Measurements from ENCODE around the gene PRLHR.
"Not testable (repeated sequence)": the region's sequence is repeated elsewhere in the genome, so short reads cannot be mapped to it uniquely, and the experiment has no call there.

The PRLHR gene

DNA sequence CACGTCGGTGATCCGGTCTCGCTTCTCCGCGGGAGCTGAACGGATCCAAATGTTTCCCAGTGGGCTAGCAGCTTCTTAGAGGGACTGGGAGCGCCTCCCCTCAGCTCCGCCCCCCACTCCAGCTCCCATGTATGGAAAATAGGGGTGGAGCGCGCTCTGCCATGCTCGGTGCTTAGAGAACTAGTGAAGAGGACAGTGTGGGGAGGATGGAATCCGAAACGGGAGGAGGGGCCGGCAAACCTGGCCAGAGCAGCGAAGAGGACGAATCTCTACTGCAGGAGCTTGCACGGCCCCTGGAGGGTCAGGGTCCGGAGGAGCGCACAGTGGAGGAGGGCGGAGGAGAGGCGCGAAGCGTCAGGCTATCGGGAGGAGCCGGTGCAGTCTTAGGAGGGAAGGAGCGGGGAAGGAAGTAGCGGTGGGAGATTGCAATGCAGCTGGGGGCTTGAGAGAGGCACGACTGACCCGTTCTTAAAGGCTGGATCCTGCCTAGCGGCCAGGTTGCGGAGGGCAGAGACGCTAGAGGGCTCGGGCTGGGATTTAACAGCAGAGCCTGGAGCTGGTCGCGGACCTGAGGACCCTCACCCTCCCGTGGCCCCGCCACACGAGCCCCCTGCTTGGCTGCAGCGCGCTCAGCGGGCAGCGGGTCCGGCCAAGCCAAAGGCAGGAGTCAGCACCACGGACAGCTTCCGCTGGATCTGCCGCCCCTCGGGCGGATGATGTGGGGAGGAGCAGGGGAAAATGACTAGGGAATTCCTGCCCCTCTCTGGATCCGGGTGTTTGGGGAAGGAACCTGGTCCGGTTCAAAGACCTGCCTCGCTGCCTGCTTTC lies at the start of gene PRLHR:
PRLHR (minus strand) TSS at position 51 of the 828 bp plus-strand sequence. CDS start 404 bp downstream, outside the sequence.
- peak; percentile 89 for DNase-seq (ENCODE audit: low spot score)

DNA sequence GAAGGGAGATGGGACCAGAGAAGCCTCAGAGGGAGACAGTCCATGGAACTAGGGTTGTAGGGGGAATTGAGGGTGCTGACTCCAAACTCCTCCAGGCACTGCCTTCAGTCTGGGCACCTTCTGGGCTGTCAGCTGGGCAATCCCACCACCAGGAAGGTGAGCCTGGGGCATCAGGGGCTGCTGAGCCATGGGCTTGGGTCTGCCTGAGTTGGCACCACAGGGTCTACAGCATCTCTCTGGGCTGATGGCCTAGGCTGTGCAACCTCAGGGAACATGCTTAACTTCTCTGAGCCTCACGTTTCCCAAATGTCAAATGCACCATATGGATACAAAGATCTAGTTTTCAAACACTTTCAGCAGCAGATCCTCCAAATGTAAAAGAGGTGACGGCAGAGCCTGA lies 46.8 kb upstream of the PRLHR start:
- DNase-seq (ENCODE audit: low spot score): no peak

DNA sequence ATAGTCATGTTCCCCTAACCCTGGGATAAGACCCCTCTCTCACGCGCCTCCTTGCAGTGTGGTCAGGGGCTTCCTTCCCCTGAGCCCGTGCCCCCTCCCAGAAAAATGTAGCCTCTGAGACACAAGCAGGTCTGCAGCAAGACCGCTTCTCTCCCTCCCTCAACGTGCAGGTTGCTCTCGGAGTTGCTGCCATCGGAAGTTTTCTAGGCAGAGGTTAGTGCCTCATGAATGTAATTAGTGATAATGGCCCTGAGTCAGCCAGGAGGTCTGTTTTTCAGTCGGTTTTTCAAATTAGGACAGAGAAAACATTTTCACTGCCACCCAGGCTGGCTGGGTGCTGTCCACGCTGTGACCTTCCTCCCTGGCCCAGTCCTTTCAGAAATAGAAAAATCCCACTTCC lies 43.2 kb upstream of the PRLHR start:
- DNase-seq (ENCODE audit: low spot score): no peak

DNA sequence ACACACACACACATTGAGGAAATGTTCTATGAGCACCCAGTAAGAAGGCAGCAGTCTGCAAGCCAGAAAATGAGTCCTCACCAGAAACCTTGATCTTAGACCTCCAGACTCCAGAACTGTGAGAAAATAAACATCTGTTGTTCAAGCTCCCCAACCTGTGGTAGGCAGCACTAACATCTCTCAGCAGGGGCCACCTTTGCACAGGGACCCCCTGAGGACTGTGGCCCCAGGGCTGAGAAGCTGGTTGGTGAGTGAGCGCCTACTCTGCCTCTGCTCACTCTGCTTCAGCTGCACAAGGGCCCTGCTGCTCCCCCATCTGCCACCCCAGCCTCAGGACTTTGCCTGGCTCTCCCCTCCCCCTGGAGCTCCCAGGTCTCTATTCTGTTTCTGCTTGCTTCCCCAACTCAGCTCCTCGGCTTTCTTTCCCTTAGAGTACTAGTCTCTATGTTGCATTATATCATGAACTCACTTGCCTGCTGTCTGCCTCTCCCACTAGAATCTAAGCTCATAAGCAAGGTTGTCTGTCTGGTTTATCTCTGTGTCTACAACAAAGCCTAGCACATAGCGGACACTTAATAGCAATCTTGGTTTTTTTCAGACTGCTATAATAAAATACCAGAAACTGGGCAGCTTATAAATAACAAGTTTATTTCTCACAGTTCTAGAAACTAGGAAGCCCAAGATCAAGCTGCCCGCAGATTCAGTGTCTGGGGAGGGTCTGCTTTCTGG lies 40.4 kb upstream of the PRLHR start:
- DNase-seq (ENCODE audit: low spot score): no peak

DNA sequence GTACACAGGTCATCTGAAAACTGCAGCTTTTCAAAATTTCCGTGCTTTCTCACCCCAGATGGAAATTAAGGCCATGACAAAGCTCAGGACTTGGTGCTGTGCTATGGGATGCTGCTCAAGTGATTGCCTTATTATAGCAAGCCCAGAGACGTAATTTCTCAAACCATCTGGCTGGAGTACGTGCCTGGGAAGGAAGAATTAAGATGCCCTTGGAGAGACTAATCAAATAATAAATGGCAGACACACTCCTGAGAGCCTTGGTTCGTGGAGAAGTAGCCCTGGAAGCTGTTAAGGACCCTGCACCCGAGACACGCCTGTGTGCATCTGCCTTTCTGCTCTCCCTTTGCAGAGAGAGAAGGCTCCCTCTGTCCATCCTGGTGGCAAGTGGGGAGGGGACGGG lies 38.3 kb upstream of the PRLHR start:
- no peak for DNase-seq (ENCODE audit: low spot score)

DNA sequence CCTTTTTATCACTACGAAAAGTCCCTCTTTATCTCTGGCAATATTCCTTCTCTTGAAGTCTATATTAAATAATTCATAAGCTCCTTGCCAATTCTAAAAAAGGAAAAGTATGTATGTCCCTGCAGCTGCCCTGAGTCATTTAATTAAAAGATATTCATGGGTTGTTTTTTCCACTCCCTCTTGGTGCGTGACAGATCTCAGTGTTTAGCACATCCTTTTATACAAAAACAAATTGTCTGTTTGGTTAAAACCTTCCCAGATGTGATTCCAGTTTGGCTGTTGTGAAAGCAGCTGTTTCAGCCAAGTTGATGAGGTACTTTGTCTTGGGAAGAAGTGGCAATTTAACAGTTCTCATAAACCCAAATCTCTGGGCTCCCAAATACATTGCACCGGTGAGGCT lies 33.8 kb upstream of the PRLHR start:
- no peak for DNase-seq (ENCODE audit: low spot score)

DNA sequence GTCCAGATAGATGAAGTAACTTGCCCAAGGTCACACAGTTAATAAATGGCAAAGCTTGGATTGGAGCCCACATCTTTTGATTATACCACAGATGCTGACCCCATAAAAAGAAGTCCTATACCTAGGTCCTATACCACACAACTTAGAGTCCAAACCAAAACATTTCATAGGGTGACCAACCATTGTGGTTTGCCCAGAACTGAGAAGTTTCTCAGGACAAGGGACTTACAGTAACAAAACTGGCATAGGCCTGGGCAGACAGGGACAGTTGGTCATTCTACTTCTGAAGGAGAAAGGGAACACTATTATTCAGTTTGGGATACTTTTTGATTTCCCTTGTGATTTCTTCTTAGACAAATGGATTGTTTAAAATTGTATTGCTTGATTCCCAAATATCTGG lies 32.9 kb upstream of the PRLHR start:
- DNase-seq (ENCODE audit: low spot score): no peak

DNA sequence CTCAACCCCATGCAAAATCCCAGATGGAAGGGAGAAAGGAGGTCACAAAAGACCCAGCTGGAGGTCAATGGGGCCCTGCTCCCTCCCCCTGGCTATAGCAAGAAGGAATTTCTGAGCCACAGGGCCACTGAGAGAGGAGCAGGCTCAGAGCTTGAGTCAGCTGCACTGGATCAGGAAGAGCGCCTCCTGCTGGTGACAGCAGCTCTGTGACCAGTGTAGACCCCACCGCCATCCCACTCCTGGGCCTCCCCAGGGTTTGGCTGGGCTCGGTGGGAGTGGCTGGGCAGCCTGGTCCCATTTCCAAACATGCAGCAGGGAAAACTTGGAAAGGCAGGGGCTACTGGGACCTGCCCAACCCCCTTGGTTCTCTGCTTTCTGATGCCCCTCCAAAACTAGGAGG lies 31.5 kb upstream of the PRLHR start:
- no peak for DNase-seq (ENCODE audit: low spot score)

DNA sequence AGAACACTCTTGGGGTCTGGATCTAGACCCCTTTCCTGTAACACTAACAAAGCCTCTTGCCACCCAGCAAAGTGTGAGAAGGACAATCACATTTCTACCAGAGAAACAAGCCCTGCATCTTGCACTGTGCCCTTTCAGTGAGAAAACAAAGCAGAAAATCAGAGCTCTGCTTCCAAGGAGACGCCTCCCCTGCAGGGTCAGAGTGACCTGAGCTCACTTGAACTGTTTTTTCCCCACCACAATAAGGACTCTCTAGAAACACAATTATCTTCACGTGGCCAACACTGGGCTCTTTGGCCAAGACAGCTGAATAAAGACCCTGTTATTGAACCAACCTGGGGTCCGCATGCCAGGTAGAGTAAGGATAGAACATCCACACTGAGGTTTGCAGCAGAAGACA lies 30.1 kb upstream of the PRLHR start:
- DNase-seq (ENCODE audit: low spot score): no peak

DNA sequence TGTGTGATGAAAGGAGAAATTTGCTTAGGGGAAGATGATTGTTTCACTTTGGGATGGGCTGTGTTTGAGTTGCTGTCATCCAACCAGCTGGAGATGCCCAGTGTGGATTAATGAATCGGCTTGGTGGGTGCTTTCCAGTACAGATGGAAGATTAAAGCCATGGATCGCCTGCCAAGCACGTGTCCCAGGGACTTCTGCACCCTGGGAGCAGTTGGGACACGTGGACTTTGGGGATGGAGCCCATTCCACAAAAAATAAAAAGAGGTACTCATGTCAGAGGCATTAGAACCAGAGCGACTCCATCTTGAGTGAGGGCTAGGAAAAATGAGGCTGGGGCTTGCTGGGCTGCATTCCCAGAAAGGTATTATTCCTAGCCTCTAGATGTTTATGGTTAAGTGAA lies 29.3 kb upstream of the PRLHR start:
- DNase-seq (ENCODE audit: low spot score): no peak

DNA sequence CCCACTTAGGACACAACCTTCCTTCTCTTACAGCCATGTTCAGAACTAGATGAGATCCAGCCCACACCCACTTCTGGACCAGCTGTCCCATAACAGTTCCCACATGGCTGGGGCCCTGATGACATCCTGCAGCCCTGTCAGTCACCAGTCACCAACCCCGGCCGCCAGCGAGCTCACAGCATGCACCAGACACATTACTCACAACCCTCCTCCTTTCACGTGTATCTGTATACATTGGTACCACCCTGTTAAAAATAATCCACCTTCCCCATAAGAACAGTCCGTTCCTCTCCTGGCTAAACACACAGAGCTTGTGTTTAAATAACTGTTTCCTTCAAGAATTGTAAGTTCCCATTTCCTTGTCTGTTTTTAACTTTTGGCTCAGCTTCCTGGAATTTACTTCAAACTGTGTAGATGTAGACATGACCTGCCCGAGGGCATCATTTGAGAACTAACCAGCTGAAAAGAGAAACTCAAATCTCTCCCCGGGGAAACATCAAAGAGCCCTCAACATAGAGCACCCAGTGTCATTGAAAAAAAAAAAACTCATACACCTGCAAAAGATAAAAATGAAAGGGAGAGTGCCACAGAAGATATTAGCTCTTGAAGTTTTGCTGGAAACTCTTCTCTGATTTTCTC lies 26.0 kb upstream of the PRLHR start:
- DNase-seq (ENCODE audit: low spot score): no peak

DNA sequence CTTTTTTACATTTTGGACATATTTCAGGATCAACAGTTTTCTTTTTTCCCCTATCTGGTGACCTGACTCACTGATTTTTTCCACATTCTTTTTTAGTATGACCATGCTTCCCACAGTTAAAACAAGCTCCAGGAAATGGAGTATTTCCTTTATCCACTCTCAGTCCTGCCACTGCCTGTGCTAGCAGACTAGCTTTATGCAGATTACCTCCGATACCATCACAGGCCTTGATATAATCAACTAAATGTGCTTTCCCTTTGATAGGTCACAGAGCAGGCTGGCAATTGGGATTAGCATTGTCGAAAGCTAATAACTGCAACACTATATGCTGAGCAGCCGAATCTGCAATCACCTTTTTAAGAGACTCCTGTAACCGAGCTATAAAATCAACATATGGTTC lies 18.4 kb upstream of the PRLHR start:
- DNase-seq (ENCODE audit: low spot score): not testable (repeated sequence)

DNA sequence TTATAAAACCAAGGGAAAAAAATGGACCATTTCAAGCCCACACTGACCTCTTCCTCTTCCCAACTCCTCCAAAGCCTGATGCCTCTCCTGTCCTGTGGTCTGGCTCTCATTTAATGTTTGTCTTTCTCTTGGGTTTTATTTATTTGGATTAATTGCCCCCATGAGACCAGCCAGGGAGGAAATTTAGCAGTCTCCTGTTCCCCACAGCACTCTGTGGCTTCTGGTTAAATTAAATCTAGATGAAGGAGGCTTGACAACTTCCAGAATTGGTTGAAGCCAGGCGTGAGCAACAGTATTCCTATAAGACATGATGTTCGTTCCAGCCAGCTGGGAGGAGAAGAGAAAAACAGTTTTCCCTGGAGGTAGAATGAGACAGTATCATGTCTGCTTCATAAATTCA lies 15.1 kb upstream of the PRLHR start:
- DNase-seq (ENCODE audit: low spot score): no peak

DNA sequence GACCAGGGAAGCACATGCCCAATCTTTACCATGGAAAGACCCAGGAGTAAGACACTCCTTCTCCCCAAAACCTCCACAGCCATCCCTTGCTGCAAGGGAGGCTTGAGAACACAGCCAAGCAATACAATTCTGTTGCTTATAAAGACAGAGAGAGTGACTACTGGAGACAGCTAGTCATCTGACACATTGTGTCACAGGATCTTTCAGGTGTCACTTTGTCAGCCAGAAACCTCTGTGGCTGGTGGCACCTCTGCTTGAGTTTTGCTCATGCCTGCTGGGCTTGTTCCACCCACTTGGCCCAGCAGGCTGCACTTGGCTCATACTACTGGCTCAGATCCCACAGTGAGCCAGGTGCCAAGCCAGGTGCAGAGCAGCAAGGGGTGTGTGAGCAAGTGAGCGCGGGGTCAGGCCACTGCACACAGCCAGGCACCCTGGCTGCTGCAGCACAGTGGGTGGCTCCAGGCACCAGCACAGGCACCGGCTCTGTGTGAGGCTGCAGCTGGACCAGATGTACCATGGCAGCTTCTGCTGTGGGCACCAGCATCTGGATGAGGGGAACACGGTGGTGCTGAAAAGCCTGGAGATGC lies 12.4 kb upstream of the PRLHR start:
- no peak for DNase-seq (ENCODE audit: low spot score)

DNA sequence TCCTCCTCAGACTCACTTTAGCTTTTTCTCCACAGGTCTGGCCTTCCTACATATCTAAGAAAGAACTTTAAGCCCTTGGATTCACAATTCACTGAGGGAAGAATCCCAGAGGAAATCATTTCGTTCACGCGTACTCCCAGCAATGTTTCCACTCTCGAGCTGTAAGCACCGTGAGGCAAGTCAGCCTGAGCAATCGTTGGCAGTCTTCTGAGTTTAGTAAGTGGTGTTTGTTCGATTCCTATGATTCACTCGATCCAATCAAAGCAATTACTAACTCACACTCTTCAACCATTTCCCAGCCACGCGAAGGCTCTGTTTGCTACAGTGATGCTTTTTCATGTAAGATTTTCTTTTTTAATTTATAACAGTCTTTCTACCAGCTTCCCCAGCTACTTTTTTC lies 10.2 kb upstream of the PRLHR start:
- DNase-seq (ENCODE audit: low spot score): no peak

DNA sequence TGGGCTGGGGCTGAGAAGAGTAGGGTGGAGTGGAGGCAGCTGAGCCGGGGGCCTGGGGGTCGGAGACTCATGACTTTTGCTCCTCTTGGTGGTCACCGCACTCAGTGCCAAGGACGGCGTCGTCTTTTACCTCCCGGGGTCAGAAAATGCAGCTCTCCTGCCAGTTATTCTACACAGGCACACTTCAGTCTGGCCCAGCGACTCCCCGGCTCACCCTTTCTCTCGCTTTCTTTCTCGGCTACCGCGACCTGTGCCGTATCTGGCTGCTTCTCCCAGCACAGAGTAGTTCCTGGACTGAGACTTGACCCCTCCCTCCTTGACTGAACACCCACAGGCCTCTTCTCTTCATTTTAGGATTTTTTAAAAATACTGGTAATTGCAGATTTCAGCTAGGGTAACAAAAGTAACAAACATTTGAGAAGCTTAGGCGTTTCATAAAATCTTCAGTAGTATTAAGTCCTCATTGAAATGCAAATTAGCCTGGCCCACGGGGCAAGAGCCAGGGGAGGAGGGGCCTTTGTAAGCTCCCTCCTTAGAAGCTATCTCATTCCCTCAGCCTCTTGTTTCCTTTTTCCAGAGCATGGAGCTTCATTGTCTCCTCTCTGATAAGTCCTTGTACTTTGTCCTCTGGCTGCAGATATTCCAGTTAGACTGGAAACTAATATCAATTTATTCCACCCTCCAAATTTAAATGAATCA lies 1.1 kb upstream of the PRLHR start:
- DNase-seq (ENCODE audit: low spot score): no peak

DNA sequence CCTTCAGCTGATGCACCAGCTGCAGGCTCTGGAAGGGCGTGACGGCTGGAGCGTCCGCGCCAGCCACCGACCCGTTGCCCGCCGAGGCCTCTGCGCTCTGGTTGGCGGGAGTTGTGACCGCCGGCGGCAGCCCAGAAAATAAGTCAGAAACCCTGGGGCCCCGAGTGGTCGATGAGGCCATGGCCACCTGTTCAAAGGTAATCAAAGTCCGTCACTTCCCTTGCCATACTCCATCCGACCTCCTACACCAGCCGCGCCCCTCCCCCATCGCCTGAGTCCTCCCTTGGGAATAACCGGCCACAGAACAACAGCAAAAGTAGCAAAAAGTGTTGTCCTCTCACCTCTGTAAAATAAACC lies 406 bp downstream of the PRLHR start:
- no peak for DNase-seq (ENCODE audit: low spot score)

DNA sequence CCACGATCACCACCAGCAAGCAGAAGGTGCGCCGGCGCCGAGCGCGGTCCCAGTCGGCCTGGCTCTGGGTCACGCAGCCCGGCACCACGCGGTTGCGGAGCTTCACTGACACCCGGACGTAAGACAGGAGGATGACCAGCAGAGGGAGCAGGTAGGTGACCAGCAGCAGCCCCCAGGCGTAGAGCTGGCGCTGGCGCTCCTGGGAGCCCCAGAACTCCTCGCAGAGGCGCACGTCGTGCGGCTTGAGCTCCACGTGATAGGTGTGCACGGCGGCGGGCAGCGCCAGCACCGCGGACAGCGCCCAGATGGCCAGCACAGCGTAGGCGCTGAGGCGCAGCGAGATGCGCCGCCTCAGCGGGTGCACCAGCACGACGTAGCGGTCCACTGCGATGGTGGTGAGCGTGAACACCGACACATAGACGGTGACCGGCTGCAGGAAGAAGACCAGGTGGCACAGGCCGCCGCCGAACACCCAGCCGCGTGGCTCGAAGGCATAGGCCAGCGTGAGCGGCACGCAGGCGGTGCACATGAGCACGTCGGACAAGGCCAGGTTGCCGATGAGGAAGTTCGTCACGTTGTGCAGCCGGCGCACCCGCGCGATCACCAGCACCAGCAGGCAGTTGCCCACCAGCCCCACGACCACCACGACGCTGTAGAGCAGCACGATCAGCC lies 920 bp downstream of the PRLHR start:
- peak; percentile 92 for DNase-seq (ENCODE audit: low spot score)

DNA sequence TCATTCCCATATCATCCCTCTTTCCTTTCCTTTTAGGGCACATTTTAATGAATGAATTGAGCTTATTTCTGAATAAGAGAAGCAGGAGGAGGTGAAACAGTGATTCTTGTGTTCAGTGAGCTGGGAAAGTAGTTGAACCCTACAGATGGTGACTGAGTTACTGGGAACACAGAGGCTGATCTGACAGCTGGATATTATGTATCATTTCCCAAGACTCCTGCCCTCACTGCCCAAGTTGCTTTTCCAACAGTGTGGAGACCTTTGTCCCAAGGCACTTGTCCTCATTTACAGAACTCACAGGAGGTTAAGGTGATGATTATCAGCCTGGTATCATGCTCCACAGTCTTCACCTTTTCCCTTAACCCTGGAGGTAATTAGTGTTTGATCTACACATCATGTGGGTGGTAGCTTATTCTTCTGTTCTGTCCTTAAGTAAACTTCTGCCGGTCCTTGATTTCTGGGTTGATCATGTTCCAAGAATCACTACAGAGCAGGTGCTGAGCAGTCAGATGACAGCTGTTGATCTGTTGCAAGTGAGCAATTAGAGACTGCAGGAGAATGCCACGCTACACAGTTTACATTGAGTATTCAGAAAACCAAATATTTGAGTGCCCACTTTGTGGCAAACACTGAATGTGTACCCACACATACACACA lies 2.6 kb downstream of the PRLHR start:
- no peak for DNase-seq (ENCODE audit: low spot score)

DNA sequence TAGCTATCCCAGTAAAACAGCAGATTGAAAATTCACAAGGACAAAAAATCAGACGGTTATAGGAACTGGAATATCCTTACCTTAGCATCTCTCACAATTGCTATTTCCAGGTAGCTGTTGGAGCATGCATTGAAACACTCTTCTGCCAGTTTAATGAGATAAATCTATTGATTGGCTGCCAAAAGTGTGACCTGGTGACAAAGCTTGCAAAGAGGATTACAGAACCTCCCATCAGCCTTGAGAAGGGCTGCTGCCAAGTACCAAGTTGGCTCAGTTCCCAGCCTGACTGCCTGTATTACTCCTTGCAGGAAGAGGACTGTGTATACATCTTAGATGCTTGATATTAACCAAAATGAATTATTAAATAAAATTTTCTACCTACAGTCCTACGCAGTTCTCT lies 5.1 kb downstream of the PRLHR start:
- no peak for DNase-seq (ENCODE audit: low spot score)

Data from ecto neural progenitor cell (in vitro differentiated cells).